HepG2 (cell line): ENCODE data around the gene TRAPPC12. TPM values are rescaled to one million over a fixed set of nuclear protein-coding genes. Genes with fewer than 3 reads are reported as not detected.

Source experiments
- polyA plus RNA-seq, 8 experiments: library from polyadenylated mRNA; depleted of rRNA in 3 of 8; stranded (reverse) in 7 of 8; unstranded in 1 of 8; fragments of >200 nt; fragmentation: Illumina TruSeq in 4 of 8; extraction: Trizol in 4 of 8; gene quantifications; 2 replicates each; pipeline versions ENCODE4 v1.2.1 to v1.2.3, GENCODE V29; 2011 to 2016; ENCODE audit warnings: low read depth in 4 of 8, missing spikeins in 1 of 8, mixed read lengths in 1 of 8; ENCODE audit not compliant: insufficient read depth in 1 of 8
- total RNA-seq, 5 experiments: library from RNA; depleted of rRNA; stranded (reverse); fragments of >200 nt; fragmentation: Illumina TruSeq; extraction: Trizol; gene quantifications; 2 replicates each; pipeline ENCODE4 v1.2.3, GENCODE V29; 2016; ENCODE audit warnings: low read depth in 1 of 5

TRAPPC12 gene
- total and polyA plus RNA-seq, 2 of the 13 experiments (the other 11 are each of a cell fraction or from before 2014, with no cell fraction given), result 46.4 to 97.7 TPM

Other genes with a start within 250 kb of the TRAPPC12 start
- gene EIPR1, start 1.9 kb upstream of the TRAPPC12 start, total RNA-seq (2016; rRNA removed; fragmentation: Illumina TruSeq; extraction: Trizol), result 70.0 and 92.3 TPM in 2 replicates
- 84.5 and 96.3 TPM in 2 replicates for gene EIPR1, start 1.9 kb upstream of the TRAPPC12 start, polyA plus RNA-seq (2011; rRNA removed)
- 123 and 135 TPM in 2 replicates for gene ADI1, start 139.8 kb downstream of the TRAPPC12 start, total RNA-seq (2016; rRNA removed; fragmentation: Illumina TruSeq; extraction: Trizol)
- 21.3 and 28.7 TPM in 2 replicates for gene ADI1, start 139.8 kb downstream of the TRAPPC12 start, polyA plus RNA-seq (2011; rRNA removed)
- 57.2 and 57.4 TPM in 2 replicates for gene RNASEH1, start 178.6 kb downstream of the TRAPPC12 start, total RNA-seq (2016; rRNA removed; fragmentation: Illumina TruSeq; extraction: Trizol)
- 12.7 and 14.5 TPM in 2 replicates for gene RNASEH1, start 178.6 kb downstream of the TRAPPC12 start, polyA plus RNA-seq (2011; rRNA removed)
- 3,686 and 4,415 TPM in 2 replicates for gene RPS7, start 195.6 kb downstream of the TRAPPC12 start, total RNA-seq (2016; rRNA removed; fragmentation: Illumina TruSeq; extraction: Trizol)
- 3,283 and 4,040 TPM in 2 replicates for gene RPS7, start 195.6 kb downstream of the TRAPPC12 start, polyA plus RNA-seq (2011; rRNA removed)
- gene COLEC11, start 215.4 kb downstream of the TRAPPC12 start, total RNA-seq (2016; rRNA removed; fragmentation: Illumina TruSeq; extraction: Trizol), result 2.5 and 3.0 TPM in 2 replicates
- 1.5 and 2.6 TPM in 2 replicates for gene COLEC11, start 215.4 kb downstream of the TRAPPC12 start, polyA plus RNA-seq (2011; rRNA removed)